ENCODE data around the gene DOCK1. TPM values are rescaled to one million over a fixed set of nuclear protein-coding genes. Genes with fewer than 3 reads are reported as not detected.

Gene DOCK1
- total RNA-seq, 2 donors from 2014 or later = 72.4 to 89.3 TPM

GRCh38 chr10:127151981-127152699, 246.9 kb downstream of the DOCK1 start:
- WGBS, 2 experiments (ENCODE audit: insufficient coverage in 1 of 2, insufficient read length in 1 of 2) = 95 to 97% methylated on average over 9 of the region's 9 CpGs
- Mint-ChIP-seq H3K4me3 (no peak overlapping the region), H3K36me3 (ENCODE audit: low read depth) (peaks cover 6% of the 10 kb centered on the region), H3K4me1 (peaks cover 2% of the 10 kb centered on the region), H3K27ac (no peak overlapping the region), H3K9me3 (no peaks in the 10 kb centered on the region), H3K27me3 (ENCODE audit: insufficient read depth) (no peaks in the 10 kb centered on the region)
- no peak overlapping the region for H3K9ac ChIP-seq (ENCODE audit: extremely low read depth, low read length, poor library complexity, severe bottlenecking)
- no peaks in the 10 kb centered on the region for H3K27me3 ChIP-seq (ENCODE audit: control insufficient read depth, insufficient read depth, low read length, poor library complexity, severe bottlenecking)
- H3K27ac ChIP-seq (ENCODE audit: low read depth, low read length) = no peak overlapping the region
- H3K4me3 ChIP-seq (ENCODE audit: low read length) = no peak overlapping the region
- H3K36me3 ChIP-seq (ENCODE audit: control insufficient read depth, insufficient read depth, low read length) = no peaks in the 10 kb centered on the region
- DNase-seq = no peak
- H3K9me3 ChIP-seq (ENCODE audit: control insufficient read depth, low read length) = no peaks in the 10 kb centered on the region
- TF ChIP-seq CTCF (conservative IDR thresholded peaks at IDR 0.05) = no peak
- no peaks in the 10 kb centered on the region for H3K4me1 ChIP-seq (ENCODE audit: control insufficient read depth, insufficient read depth, low read length)

DNA sequence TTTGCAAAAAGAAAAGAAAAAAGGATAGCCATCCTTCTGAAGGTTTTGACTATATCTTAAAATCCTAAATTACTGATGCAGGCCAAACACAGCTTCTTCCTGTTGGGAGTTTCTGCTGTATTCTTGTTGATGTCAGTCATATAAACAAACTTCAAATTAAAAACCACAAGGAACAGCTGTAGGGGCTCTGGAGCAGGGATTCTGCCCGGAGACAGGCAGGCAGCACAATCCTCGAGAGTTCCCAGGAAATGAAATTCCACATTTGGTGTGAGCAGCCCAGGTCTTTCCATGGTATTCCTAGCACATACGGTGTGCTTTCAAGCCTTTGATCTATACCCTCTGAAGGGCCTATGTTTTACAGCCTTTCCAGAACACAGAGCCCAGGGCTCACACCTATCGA, 248.0 kb downstream of the DOCK1 start:
- Histone ChIP-seq H3K27me3 (ENCODE audit: control insufficient read depth, insufficient read depth, low read length, poor library complexity, severe bottlenecking) (no peaks in the 10 kb centered on the region), H3K27ac (ENCODE audit: low read depth, low read length) (no peak overlapping the region), H3K4me1 (ENCODE audit: control insufficient read depth, insufficient read depth, low read length) (no peaks in the 10 kb centered on the region), H3K36me3 (ENCODE audit: control insufficient read depth, insufficient read depth, low read length) (no peaks in the 10 kb centered on the region), H3K4me3 (ENCODE audit: low read length) (no peak overlapping the region), H3K9me3 (ENCODE audit: control insufficient read depth, low read length) (no peaks in the 10 kb centered on the region), H3K9ac (ENCODE audit: extremely low read depth, low read length, poor library complexity, severe bottlenecking) (no peak overlapping the region)
- 83 to 89% methylated on average over 1 to 4 of the region's 4 CpGs for WGBS, 2 experiments (ENCODE audit: insufficient coverage in 1 of 2, insufficient read length in 1 of 2)
- Mint-ChIP-seq H3K27ac (no peak overlapping the region), H3K4me3 (no peak overlapping the region), H3K9me3 (no peaks in the 10 kb centered on the region), H3K36me3 (ENCODE audit: low read depth) (peaks cover 3% of the 10 kb centered on the region), H3K27me3 (ENCODE audit: insufficient read depth) (no peaks in the 10 kb centered on the region), H3K4me1 (peaks cover 2% of the 10 kb centered on the region)
- TF ChIP-seq CTCF (conservative IDR thresholded peaks at IDR 0.05) = no peak
- no peak for DNase-seq

- no peaks in the 10 kb centered on the region for H3K36me3 Mint-ChIP-seq (ENCODE audit: low read depth)
- TF ChIP-seq CTCF (conservative IDR thresholded peaks at IDR 0.05) = no peak
- 96% methylated on average over 7 to 9 of the region's 9 CpGs for WGBS, 2 experiments (ENCODE audit: insufficient coverage in 1 of 2, insufficient read length in 1 of 2)
Observed at GRCh38 chr10:127154831-127155620, 249.8 kb downstream of the DOCK1 start.

More at GRCh38 chr10:127154831-127155620, 249.8 kb downstream of the DOCK1 start:
- Histone ChIP-seq H3K9ac (ENCODE audit: extremely low read depth, low read length, poor library complexity, severe bottlenecking) (no peak overlapping the region), H3K27me3 (ENCODE audit: control insufficient read depth, insufficient read depth, low read length, poor library complexity, severe bottlenecking) (no peaks in the 10 kb centered on the region), H3K4me1 (ENCODE audit: control insufficient read depth, insufficient read depth, low read length) (no peaks in the 10 kb centered on the region), H3K36me3 (ENCODE audit: control insufficient read depth, insufficient read depth, low read length) (no peaks in the 10 kb centered on the region), H3K27ac (ENCODE audit: low read depth, low read length) (no peak overlapping the region), H3K9me3 (ENCODE audit: control insufficient read depth, low read length) (no peaks in the 10 kb centered on the region), H3K4me3 (ENCODE audit: low read length) (no peak overlapping the region)
- Mint-ChIP-seq H3K27ac (no peak overlapping the region), H3K27me3 (ENCODE audit: insufficient read depth) (no peaks in the 10 kb centered on the region), H3K4me1 (peaks cover 2% of the 10 kb centered on the region), H3K4me3 (no peak overlapping the region), H3K9me3 (no peaks in the 10 kb centered on the region)
- DNase-seq = no peak

Data from endodermal cell (in vitro differentiated cells).